ENCODE data around the gene MYH9.

MYH9 gene

DNA sequence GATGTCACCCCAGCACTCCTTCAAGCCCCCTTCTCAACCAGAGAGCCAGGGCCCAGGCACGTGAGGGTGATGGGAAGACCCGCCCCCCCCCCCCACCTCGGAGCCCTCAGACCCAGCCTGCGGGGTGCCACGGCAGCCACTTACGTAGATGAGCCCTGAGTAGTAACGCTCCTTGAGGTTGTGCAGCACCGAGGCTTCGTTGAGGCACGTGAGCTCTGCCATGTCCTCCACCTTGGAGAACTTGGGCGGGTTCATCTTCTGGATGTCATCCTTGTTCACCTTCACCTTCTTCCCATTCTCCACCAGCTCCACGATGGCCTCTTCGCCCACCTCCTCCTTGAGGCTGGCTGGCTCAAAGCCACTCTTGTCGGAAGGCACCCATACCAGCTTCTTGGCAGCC, 39.0 kb downstream of the MYH9 start:
- no peak for DNase-seq (ENCODE audit: low spot score)

DNA sequence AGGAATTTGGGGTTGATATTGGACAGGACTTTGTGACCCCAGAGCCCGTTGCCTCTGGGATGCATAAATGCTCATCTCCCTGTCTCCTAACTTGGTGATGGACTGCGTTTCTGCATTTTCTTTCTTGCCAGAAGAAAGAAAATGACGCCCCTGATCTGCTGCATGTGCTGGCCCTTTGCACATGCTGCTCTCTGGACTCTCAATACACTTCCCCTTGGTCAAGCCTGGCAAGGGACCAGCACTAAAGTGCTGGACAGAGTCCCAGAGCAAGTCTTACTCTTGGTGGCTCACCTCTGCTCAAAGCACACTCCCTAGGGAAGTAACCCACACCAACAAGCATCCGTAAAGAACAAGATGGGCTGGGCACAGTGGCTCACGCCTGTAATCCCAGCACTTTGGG, 40.7 kb downstream of the MYH9 start:
- no peak for DNase-seq (ENCODE audit: low spot score)

DNA sequence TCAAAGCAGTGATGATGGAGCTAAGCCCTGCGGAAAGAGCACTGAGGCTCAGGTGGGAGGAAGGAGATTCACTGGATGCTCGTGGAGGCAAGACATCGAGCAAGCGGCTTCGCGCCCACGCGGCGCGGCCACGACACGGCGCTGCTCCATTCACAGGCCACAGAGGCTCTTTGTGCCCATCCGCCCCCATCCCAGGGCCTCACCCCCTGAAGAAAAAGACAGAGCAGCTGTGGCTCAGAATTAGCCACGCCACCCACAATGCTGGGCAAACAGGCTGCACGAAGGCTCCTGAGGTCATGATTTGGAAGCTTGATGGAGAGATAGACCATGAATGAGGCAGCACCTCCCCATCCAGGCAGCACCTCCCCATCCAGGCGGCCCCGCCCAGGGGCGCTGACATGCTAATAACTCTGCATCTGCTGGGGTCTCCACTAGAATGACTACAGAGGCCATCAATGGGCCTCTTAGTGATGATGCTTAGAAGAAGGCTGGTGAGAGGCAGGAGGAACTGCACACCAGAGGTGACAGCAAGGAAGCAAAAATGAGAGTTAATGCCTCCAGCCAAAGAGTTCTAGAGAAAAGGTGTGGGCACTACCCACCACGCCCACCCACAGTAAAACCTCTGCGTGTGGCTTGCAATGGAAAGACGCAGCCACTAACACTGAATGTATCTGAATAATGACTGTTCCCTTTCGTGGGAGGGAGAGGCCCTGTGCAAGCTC, 43.5 kb downstream of the MYH9 start:
- DNase-seq (ENCODE audit: low spot score) = no peak

DNA sequence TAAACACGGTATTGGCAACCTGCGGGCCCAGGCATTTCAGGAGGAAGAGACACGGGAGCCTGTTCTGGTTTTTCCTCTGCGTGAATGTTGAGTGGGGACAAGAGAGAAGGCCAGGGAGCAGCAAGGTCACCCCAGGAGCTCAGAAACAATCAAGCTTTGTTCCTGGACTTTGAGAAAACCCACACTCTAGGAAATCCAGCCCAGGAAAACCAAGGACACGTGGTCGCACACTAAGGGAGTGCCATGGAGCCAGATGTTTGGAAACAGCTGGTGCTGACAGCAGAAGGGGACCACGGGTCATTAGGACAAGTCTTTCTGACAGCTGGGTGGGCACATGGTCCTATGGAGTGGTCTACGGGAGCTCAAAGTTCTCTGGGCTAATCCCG, 44.1 kb downstream of the MYH9 start:
- no peak for DNase-seq (ENCODE audit: low spot score)

DNA sequence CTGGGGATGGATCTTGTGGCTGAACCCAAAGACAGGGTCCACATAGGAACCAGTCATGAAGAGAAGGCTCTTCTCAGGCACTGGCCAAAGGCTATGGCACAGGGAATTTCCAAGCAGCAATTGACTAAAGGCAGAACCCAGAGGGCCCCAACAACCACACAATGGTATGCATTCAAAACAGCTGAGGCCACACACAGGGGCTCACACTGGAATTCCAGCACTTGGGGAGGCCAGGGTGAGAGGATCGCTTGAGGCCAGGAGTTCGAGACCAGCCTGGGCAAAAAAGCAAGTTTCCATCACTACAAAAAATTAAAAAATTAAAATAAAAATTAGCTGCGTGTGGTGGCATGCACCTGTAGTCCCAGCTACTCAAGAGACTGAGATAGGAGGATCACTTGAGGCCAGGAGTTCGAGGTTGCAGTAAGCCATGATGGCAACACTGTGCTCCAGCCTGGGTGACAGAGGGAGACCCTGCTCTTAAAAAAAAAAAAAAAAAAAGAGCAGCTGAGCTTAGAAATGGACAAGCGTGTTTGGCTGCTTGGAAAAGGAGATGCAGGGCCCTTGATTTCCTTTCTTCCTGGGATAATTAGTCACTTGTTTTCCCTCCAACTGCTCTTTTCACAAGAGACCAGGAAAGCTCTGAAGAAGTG, 44.6 kb downstream of the MYH9 start:
- DNase-seq (ENCODE audit: low spot score) = no peak

DNA sequence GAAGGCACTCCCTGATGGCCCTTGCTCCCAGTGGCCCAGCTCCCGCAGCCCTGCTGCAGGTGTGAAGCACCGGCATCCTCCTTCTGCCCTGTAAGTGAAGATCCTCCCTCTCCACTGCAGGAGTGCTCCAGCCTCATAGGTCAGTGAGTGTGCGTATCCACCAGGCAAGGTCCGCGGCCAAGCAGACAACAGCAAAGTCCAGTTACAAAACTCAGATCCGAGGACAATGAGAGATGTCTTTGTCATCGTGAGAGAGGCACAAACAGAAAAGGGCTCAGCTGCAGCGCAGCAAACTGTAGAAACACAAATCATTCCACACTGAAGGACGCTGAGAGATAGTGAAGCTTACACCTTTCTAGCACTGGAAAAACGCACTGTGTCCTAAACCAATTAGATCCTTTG, 46.1 kb downstream of the MYH9 start:
- DNase-seq (ENCODE audit: low spot score) = no peak

DNA sequence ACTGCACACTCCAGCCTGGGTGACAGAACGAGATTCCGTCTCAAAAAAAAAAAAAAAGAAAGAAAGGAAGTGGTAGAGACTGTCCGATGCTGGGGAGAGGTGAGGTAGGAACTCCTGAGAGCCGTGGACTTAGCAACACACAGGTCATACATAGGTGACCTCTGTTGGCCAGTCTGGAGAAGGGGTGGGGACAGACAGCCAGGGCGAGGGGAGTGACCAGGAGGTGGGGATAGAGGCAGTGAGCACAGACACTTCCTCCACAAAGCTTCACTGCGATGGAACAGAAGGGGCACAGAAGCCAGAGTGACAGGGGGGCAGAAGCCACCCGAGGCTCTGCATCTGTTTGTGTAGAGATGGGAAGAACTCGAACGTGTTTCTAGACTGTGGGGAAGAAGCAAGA, 47.1 kb downstream of the MYH9 start:
- no peak for DNase-seq (ENCODE audit: low spot score)

DNA sequence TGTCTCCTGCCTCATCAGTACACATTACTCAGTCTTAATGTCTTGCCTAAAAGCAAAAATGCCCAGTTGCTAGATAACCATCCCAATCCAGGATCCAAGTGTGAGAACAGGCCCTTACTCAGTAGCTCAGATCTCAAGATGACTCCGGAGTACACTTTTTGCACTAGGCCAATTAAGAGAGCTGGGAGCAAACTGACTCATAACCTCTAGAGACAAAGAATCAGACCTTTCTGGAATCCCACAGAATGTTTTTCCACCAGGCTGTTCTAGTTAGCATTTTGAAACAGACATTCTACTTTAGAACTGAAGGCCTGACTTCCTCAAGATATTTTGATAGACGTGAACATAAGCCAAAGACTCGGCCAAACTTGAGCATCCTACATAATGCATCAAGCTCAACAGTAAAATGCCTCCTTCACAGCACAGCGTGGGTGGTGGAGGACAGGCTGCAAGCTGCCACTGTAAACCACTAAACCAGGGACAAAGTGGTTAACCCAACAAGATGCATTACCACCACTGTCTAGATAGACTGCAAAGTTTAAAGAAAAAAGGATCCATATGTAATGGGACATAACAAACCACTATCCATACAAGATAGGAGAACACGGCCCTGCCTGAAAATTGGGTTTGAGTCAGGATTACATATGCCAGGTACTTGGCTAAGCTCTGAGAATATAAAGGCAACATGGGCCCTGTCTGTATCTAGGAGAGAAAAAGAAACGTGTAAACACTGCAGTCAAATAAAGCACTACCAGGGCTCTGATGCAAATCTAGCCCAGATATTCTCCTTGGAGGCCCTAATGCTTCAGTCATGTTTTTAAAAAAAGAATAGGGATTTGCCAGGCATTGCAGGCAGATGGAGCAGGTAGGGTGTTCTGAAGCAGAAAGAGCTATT, 48.3 kb downstream of the MYH9 start:
- no peak for DNase-seq (ENCODE audit: low spot score)

DNA sequence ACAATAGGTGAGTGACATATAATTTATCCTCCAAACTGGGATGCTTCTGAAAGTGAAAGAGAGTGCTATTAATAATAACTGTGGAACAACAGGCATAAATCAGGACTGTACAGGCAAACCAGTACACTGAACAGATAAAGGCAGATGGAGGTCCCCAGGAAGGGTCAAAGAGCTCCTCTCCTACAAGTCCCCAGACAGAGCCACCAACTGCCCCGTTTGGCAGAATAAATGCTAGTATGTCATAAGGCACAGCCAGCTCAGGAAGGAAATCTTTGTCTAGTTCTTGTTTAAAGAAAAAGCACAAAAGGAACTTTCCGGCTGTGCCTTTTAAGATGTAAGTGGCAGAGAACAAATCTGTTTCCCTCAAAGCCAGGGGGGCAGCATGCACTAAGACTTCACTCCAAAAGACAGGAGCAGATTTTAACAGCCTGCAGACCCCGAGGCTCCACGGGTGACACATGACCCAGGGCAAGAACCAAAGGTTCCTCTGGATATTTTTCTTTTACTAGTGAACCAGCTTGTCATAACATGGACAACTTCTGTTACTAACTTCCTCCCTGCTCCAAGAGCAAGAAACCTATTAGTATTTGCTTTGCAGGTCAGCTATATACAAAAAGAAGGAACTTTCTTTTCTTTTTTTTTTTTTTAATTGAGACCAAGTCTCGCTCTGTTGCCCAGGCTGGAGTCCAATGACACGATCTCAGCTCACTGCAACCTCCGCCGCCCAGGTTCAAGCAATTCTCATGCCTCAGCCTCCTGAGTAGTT, 50.2 kb downstream of the MYH9 start:
- no peak for DNase-seq (ENCODE audit: low spot score)

DNA sequence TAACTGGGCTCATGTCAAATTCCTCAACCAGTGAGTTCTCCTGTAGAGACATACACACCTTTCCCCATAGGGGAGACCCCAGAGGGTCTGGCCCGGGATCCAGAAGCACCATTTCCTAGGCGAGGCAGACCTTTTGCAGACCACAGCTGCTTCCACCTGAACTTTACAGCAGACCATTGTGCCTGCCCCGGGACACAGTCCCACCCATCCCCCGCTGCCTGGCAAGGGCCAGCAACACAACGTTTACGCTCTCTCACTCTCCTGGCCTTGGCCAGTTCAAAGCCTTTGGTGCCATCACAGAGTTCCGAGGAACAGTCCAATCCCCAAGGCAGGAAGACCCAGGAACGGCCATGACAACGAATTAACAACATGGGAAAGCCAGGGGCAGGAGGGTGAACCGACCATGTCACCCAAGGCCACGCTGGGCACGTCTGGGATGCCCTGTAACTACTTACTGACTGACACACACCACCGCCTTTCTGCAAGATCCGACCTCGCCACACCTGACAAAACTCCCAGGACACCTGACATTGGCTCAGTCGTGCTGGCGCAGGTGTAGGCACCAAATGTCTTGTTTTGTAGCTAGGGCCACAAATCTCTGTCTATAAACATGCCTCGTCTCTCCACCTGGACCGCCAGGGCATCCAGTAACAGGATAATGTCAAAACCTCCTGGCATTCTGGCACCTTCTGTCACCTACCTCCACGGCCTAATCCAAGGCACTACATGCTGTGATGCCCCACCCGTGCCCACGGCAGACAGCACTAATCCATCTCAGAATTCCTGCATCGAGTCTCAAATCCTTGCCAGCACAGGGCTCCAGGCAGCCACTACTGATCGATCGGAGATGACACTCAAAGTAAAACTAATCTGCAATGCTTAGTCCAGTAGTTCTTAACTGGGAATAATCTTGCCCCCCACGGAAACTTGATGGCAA, 51.3 kb downstream of the MYH9 start:
- no peak for DNase-seq (ENCODE audit: low spot score)

DNA sequence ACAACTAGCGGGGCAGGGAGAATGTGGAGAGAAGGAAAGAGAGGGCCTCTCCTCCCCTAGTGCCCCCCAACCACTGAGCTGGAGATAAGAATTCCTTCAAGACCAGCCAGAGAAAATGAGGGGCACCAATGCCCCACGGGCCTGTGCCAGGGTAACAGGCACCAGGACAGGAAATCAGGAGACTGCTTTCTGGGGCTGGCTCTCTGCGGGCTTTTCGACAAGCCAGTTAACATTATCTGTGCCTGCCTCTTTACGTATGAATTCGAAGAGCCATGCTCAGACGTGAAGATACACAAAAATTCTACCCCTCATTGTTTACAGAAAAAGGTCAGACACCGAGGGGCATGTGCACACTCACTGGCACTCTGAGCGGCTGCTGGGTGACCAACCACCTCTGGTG, 52.1 kb downstream of the MYH9 start:
- no peak for DNase-seq (ENCODE audit: low spot score)

DNA sequence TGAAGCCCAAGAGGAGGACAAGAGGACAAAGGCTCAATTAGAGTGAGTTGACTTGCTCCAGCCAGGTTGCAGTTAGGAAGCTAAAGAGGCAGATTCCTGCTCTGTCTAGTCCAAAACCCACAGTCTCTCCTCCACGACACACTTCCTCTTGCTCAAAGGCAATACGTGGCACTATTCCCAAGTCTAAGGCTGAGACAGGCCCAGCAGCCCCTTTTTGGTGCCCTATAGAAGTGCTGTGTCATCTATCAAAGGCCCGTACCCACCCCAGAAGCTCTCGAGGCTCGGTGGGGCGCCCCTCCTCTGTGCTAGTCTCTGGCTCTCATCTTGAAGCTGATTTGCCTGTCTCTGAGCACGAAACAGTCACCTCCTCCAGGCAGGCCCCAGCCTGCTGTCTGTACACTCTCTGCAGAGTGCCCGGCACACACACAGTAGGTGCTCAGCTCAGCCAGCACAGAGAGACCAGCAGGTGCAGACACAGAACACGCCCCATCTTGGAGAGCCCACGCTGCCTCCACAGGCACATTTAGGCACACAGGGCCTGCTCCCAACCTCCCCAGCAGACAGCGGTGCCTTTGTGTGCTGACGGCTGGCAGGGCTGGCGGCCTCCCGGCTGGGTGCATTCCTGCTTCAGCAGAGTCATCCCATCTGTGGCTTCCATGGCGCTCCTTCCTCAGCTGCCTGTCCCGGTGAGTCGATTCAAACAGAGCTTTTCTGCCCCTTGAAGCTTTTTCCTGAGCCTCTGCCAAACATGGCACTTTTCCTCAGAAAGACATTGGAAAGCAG, 52.8 kb downstream of the MYH9 start:
- peak; percentile 20 for DNase-seq (ENCODE audit: low spot score)

DNA sequence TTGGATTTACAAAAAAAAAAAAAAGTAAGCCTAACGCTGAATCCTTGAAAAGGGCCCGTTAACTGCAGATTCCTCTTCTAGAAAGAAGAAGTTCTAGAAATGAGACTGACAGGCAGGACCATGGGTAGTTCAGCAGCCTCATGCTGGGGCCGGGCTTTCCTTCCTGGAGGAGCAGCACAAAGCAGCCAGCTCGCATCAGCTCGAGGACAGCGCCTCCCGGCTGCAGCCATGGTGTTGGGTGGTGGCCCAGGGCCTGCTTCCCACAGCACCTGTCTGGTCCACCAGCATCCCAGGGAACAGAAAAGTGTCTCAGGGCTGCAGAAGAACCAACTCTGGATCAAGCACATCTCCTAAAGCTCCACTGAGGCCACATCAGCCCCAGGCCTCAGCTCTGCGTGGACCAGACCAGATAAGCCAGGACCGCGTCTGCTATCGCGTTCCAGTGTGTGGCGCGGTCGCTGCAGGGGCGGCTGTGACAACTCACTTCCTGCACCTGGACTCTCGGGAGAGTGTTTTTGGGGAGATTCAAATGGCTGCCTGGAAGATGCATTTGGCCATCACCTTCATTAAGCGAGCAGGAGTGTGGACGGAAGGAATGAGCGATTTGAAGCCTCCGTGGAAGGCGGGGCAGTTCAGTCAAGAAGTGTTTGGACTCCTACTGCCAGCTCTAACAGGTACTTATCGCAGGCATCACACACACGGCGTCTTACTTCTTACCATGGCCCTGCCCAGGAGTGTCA, 53.5 kb downstream of the MYH9 start:
- no peak for DNase-seq (ENCODE audit: low spot score)

DNA sequence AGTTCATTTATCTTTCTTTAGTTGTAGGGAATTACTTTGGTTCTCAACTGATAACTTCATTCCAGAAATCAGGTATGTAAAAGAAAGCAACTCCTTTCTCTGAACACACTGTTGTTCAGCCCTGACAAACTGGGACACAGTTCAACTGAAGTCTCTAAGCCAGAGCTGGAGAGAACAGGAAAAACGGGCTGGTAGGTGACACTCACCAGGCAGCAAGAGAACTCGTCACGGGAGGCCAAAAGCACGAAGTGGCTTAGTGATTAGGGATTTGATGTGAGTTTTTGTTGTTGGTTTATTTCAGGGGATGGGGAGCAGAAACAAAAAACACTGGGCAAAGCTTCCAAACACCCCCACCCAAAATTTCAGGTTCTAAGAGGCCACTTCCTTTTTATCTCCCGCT, 54.1 kb downstream of the MYH9 start:
- no peak for DNase-seq (ENCODE audit: low spot score)

DNA sequence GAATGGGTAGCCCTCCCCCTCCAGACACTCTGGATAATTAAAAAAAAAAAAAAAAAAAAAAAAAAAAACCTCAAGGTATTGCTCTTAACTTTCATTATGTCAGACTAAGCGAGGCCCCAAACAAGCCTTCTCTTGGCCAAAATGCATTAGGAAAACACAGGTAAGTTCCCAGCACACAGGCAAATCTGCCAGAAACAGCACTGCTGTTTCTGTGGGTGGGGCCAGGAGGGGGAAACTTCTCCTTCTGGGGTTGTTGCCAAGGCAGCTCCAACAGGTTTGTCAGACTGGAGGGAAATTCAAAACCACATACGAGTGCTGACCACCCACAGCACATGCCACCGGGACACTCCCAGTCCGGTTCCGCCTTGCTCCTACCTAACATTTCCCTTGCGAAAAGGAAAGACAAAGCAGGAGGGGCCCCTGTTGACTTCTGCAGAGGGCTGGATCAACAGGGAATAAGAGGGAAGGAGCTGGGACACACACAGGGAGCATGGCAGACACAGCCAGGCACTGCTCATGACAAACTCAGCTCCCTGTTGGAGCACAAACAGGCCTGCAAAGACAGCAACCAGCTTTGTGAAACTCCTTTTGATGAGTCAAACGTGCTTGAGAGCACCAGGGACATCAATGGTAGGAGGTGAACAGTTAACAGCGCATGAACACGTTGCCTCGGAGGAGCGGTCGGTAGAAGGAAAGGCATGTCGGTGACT, 55.0 kb downstream of the MYH9 start:
- DNase-seq (ENCODE audit: low spot score) = no peak

DNA sequence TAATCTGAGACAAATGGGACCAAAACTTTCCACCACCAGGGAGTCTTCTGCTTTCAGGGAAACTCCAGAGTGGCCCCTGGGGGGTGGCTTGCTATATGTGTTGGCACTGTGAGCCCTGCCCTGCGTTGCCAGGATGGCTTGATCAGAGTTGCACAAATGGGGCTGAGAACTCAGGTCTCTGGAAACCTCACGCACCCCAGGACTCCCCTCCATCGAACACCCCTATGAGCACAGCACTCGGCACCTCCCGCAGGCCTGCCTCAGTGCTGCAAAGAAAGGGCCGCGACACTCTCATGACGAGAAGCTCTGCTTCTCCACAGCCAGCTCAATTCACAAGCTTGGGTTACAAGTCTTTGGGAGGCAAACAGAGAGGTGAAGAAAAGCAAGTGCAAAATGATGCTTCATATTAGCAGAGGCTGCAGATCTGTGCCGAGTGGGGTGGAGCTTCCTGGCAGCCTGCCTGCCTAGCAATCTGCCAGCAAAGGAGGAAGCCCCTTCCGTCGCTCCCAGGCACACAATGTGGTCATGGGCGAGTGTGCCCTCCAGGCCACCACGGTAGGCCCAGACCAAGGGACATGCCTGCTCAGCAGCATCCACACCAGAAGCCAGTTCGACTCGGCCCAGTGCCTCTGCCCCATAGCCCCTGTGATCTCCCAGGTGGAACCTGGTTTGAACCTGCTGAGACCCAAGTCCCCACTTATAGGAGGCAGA, 55.7 kb downstream of the MYH9 start:
- no peak for DNase-seq (ENCODE audit: low spot score)

DNA sequence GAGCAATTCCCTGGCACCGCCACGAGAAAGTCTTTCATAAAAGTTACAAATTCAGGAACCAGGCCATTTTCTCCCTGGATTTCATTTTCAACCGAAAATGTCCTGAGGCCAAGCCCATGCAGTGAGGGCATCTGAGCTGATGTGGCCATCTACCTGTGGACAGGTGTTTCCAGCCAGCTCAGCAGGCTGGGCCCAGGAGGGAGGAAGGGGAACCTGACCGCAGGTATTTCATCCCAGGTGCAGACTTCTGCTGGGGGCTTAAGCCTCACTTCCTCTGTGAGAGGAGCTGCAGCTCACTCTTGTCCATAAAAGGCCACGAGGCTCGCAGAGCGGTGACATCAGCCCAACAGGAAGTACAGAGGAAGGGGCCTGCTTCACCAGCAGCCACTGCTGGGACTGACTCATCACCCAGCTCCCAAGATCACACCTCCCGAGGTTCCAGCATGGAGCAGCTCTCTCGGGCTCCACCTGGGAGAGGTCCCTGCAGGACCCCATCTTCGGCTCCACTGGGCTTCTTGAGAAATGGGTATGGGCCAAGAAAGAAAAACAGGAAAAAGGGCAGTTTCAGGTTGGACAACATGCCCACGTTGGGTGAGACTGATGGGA, 56.4 kb downstream of the MYH9 start:
- DNase-seq (ENCODE audit: low spot score) = peak; percentile 89
